ENCODE data around the gene NRP2. TPM values are rescaled to one million over a fixed set of nuclear protein-coding genes. Genes with fewer than 3 reads are reported as not detected.
A peak's percentile ranks its signal among the peaks of the same experiment; 100 is the strongest.

NRP2 gene
- total RNA-seq, 4 donors from 2014 or later, result 1.6 to 4.1 (median 2.2) TPM

GRCh38 chr2:205670292-205670691 lies 12.0 kb upstream of the NRP2 start:
- Histone ChIP-seq H3K27ac (no peak overlapping the region), H3K27me3 (no peaks in the 10 kb centered on the region), H3K4me1 (no peaks in the 10 kb centered on the region), H3K36me3 (no peaks in the 10 kb centered on the region), H3K4me3 (no peak overlapping the region), H3K9me3 (no peaks in the 10 kb centered on the region)
- intact Hi-C loops (cut with DNase I; ENCODE audit: low total_unique reads), result loop anchor here (10.0 kb wide), 1 partner anchor 1345 kb away; no protein-coding TSS in a partner anchor
- ATAC-seq (no peak), DNase-seq (no peak)
- TF ChIP-seq POLR2A (IDR thresholded peaks at IDR 0.05), result no peak
- TF ChIP-seq CTCF (IDR thresholded peaks at IDR 0.05 in 4 of 5, conservative IDR thresholded peaks at IDR 0.05 in 1 of 5), result no peak
- in situ Hi-C loops (cut with MboI; ENCODE audit: low sequenced_read_pairs in 4 of 4), result loop anchor here in 2 of 4 donors (10.0 kb wide), 2 partner anchors 345 to 1345 kb away; no protein-coding TSS in a partner anchor

- Histone ChIP-seq H3K9me3 (no peaks in the 10 kb centered on the region), H3K4me1 (no peaks in the 10 kb centered on the region), H3K27me3 (no peaks in the 10 kb centered on the region), H3K4me3 (no peak overlapping the region), H3K36me3 (no peaks in the 10 kb centered on the region), H3K27ac (no peak overlapping the region)
- TF ChIP-seq CTCF (IDR thresholded peaks at IDR 0.05 in 4 of 5, conservative IDR thresholded peaks at IDR 0.05 in 1 of 5) (no peak), POLR2A (IDR thresholded peaks at IDR 0.05) (no peak)
- DNase-seq (no peak), ATAC-seq (no peak)
- in situ Hi-C loops (cut with MboI; ENCODE audit: low sequenced_read_pairs in 4 of 4), result loop anchor here in 2 of 4 donors (10.0 kb wide), 2 partner anchors 349 to 1349 kb away; no protein-coding TSS in a partner anchor
- intact Hi-C loops (cut with DNase I; ENCODE audit: low total_unique reads), result loop anchor here (10.0 kb wide), 1 partner anchor 1349 kb away; no protein-coding TSS in a partner anchor
These were observed 9.0 kb upstream of the NRP2 start for GRCh38 chr2:205673312-205673711.

- DNase-seq, result no peak
- TF ChIP-seq CTCF (IDR thresholded peaks at IDR 0.05 in 4 of 5, conservative IDR thresholded peaks at IDR 0.05 in 1 of 5) (peak; percentile 25 to 66 (median 45)), POLR2A (IDR thresholded peaks at IDR 0.05) (no peak)
- peaks cover 0 to 3% of the 10 kb centered on the region in 2 donors for H3K4me1 ChIP-seq
- peaks cover 6 to 11% (median 7%) of the 10 kb centered on the region in 3 donors for H3K27me3 ChIP-seq
- intact Hi-C loops (cut with DNase I; ENCODE audit: low total_unique reads), result loop anchor here (10.0 kb wide), 1 partner anchor 1351 kb away; no protein-coding TSS in a partner anchor
- in situ Hi-C loops (cut with MboI; ENCODE audit: low sequenced_read_pairs in 4 of 4), result loop anchor here in 3 of 4 donors (5.0 to 25.0 kb wide), 4 partner anchors 351 to 1364 kb away; no protein-coding TSS in a partner anchor
- H3K27ac ChIP-seq, result no peak overlapping the region
- H3K36me3 ChIP-seq, result no peaks in the 10 kb centered on the region
- no peak overlapping the region for H3K4me3 ChIP-seq
- no peaks in the 10 kb centered on the region for H3K9me3 ChIP-seq
- peak in 1 of 2 donors; percentile 36 for ATAC-seq
These were observed 6.3 kb upstream of the NRP2 start for GRCh38 chr2:205675861-205676516.

GRCh38 chr2:205678541-205679142 lies 3.7 kb upstream of the NRP2 start:
- Histone ChIP-seq H3K27me3 (peaks cover 20 to 34% (median 29%) of the 10 kb centered on the region in 3 donors), H3K36me3 (no peaks in the 10 kb centered on the region), H3K27ac (no peak overlapping the region), H3K4me3 (no peak overlapping the region), H3K4me1 (peaks cover 9 to 13% of the 10 kb centered on the region in 2 donors), H3K9me3 (no peaks in the 10 kb centered on the region)
- DNase-seq (no peak), ATAC-seq (no peak)
- TF ChIP-seq CTCF (IDR thresholded peaks at IDR 0.05 in 4 of 5, conservative IDR thresholded peaks at IDR 0.05 in 1 of 5) (no peak), POLR2A (IDR thresholded peaks at IDR 0.05) (no peak)
- in situ Hi-C loops (cut with MboI; ENCODE audit: low sequenced_read_pairs in 4 of 4) (loop anchor here in 3 of 4 donors (5.0 to 25.0 kb wide), 4 partner anchors 354 to 1366 kb away; no protein-coding TSS in a partner anchor), intact Hi-C loops (cut with DNase I; ENCODE audit: low total_unique reads) (loop anchor here (10.0 kb wide), 1 partner anchor 1354 kb away; no protein-coding TSS in a partner anchor)

All from gastrocnemius medialis (tissue), 4 donors.